Subcutaneous preadipocyte (primary cell): ENCODE data around the gene ARHGAP26. TPM values are rescaled to one million over a fixed set of nuclear protein-coding genes. Genes with fewer than 3 reads are reported as not detected.

Source experiments
- total RNA-seq: library from RNA; depleted of rRNA; stranded (reverse); fragments of >200 nt; gene quantifications from 2 replicates; pipeline ENCODE4 v1.2.3, GENCODE V29; 2012

ARHGAP26 gene
- 5.1 and 9.6 TPM in 2 replicates for total RNA-seq

GRCh38 chr5:142769793-142770649 is at the start of gene ARHGAP26:
Gene ARHGAP26 (plus strand): TSS chr5:142770377. CDS start chr5:142770762, 385 bp downstream.

Other genes starting within 250 kb of the ARHGAP26 start
- 0.73 and 0.98 TPM in 2 replicates for gene FGF1, start 84.3 kb upstream of the ARHGAP26 start, total RNA-seq